ENCODE measurements around the gene SDF4.
A peak's percentile ranks its signal among the peaks of the same experiment; 100 is the strongest.

The SDF4 gene

DNA sequence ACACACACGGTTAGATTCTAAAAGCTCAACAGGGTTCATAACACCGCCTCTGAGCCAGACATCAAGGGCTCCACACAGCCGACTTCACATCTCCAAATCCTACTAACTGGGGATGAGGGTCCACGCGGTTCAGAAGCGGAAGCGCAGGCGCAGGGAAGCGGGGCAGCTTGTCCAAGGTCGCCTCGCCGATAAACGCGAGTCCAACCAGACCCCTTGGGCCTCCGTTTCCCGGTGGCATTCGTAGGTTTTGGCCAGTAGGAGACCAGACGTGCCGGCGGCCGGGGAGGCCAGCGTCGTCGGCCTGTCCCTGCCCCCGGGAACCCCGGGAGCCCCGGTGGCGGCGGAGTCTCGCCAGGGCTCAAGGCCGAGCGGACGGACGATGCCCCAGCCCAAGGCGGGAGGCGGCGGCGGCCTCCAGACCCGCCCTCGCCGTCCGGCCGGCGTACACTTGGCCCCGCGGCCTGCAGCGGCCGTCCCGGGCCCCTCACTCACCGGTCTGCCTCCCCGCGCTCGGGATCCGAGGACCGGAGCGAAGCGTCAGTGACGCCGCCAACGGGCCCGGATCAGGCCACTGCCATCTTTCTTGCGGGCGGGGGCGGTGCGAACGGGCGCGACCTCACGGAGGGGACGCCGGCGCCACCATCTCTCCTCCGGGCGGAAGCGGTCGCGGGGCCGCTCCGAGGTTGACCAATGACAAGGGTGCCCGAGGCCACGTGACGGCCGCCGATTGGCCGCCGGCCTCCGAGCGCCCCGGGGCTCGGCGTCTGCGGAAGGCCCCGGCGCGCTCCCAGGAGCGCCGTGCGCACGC lies at the start of gene SDF4:
TSS of gene SDF4 (minus strand) at position 602 of the 808 bp plus-strand sequence. CDS start 3,229 bp downstream, outside the sequence.
- peaks cover 3% of the 10 kb centered on the region; the same call in 1 of the 2 replicates for H3K4me1 ChIP-seq
- in situ Hi-C loops (cut with MboI; ENCODE audit: low sequenced_read_pairs) = no loop called here
- DNase-seq (ENCODE audit: low spot score in 2 of 2) = peak; percentile 91 to 96
- no peaks in the 10 kb centered on the region for H3K27me3 ChIP-seq (ENCODE audit: low read depth)
- H3K36me3 ChIP-seq (replicated peaks) = peaks cover 23% of the 10 kb centered on the region
- peak within 1 kb of the TSS; percentile 89 for H3K4me3 ChIP-seq
- no peaks in the 10 kb centered on the region for H3K9me3 ChIP-seq

- peaks cover 9% of the 10 kb centered on the region; the same call in 1 of the 2 replicates for H3K9me3 ChIP-seq
Measured at GRCh38 chr1:1280782-1281481, 49.1 kb upstream of the SDF4 start.

DNA sequence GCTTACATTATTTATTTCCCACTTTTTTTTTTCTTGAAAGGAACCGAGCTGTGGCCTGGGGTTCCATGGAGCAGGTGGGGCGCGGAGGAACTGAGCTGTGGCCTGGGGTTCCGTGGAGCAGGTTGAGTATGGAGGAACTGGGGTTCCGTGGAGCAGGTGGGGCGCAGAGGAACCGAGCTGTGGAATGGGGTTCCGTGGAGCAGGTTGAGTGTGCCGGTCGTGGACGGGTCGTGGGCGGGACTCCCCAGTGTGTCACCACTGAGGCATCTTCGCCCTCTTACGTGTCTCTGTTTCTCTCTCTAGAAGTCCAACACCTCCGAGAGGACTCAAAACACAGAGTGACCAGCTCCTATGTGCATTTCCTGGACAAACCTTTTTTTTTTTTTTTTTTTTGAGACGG lies 47.2 kb upstream of the SDF4 start:
- no peaks in the 10 kb centered on the region for H3K36me3 ChIP-seq (replicated peaks)

More at GRCh38 chr1:1280782-1281481, 49.1 kb upstream of the SDF4 start:
- no peak overlapping the region for H3K4me3 ChIP-seq
- in situ Hi-C loops (cut with MboI; ENCODE audit: low sequenced_read_pairs) = no loop called here
- no peaks in the 10 kb centered on the region for H3K4me1 ChIP-seq
- H3K27me3 ChIP-seq (ENCODE audit: low read depth) = no peaks in the 10 kb centered on the region
- no peak for DNase-seq (ENCODE audit: low spot score in 2 of 2)
- no peaks in the 10 kb centered on the region for H3K36me3 ChIP-seq (replicated peaks)

DNA sequence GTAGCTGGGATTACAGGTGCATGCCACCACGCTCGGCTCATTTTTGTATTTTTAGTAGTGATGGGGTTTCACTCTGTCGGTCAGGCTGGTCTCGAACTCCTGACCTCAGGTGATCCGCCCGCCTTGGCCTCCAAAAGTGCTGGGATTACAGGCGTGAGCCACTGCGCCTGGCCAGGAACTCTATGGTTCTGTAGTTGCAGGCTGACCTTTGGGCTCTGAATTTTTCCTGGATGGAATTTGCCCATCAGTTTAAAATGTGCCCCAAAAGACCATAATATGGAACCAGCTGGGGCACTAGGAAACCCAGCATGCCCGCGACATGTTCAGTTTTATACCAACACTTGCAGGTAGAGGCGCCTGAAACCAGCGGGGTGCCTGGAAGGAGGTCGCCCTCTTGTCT lies 46.8 kb upstream of the SDF4 start:
- Histone ChIP-seq H3K4me1 (peaks cover 5% of the 10 kb centered on the region; the same call in 1 of the 2 replicates), H3K9me3 (peaks cover 14% of the 10 kb centered on the region; the same call in 1 of the 2 replicates), H3K27me3 (ENCODE audit: low read depth) (no peaks in the 10 kb centered on the region), H3K36me3 (replicated peaks) (no peaks in the 10 kb centered on the region), H3K4me3 (no peak overlapping the region)
- in situ Hi-C loops (cut with MboI; ENCODE audit: low sequenced_read_pairs) = no loop called here
- no peak for DNase-seq (ENCODE audit: low spot score in 2 of 2)

More for the DNA sequence above, 47.2 kb upstream of the SDF4 start:
- H3K27me3 ChIP-seq (ENCODE audit: low read depth) = no peaks in the 10 kb centered on the region
- no peak for DNase-seq (ENCODE audit: low spot score in 2 of 2)
- peaks cover 14% of the 10 kb centered on the region; the same call in 1 of the 2 replicates for H3K9me3 ChIP-seq
- H3K4me1 ChIP-seq = peaks cover 5% of the 10 kb centered on the region; the same call in 1 of the 2 replicates
- no peak overlapping the region for H3K4me3 ChIP-seq
- in situ Hi-C loops (cut with MboI; ENCODE audit: low sequenced_read_pairs) = no loop called here

GRCh38 chr1:1275836-1276235 lies 44.0 kb upstream of the SDF4 start:
- H3K27me3 ChIP-seq (ENCODE audit: low read depth) = no peaks in the 10 kb centered on the region
- in situ Hi-C loops (cut with MboI; ENCODE audit: low sequenced_read_pairs) = no loop called here
- peaks cover 14% of the 10 kb centered on the region; the same call in 1 of the 2 replicates for H3K9me3 ChIP-seq
- peaks cover 8% of the 10 kb centered on the region for H3K36me3 ChIP-seq (replicated peaks)
- DNase-seq (ENCODE audit: low spot score in 2 of 2) = no peak
- H3K4me3 ChIP-seq = no peak overlapping the region
- H3K4me1 ChIP-seq = peaks cover 15% of the 10 kb centered on the region

DNA sequence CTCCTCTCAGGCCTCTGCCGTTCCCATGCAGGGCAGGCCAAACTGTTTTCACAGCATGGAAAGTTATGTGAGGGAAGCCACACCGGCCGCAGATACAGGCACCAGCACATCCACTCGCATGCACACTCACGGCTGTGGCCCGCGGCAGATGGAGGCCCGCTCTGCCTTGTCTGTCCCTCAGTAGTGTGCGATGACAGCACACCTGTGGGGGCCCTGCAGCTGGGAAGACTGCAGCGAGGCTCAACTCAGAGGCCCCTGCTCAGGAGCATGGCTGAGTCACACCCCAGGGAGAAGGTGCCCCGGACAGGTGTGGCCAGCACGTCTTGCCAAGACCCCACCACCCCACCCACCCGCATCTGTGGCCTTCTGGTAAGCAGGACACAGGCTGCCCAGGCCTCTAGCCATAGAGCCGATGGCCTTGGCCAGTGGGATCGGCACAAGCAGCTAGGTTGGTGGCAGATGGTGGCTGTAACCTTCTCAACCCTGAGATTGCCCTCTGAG lies 43.2 kb upstream of the SDF4 start:
- Histone ChIP-seq H3K4me3 (no peak overlapping the region; the same call in 1 of the 2 replicates), H3K27me3 (ENCODE audit: low read depth) (no peaks in the 10 kb centered on the region), H3K36me3 (replicated peaks) (peaks cover 16% of the 10 kb centered on the region), H3K9me3 (peaks cover 14% of the 10 kb centered on the region; the same call in 1 of the 2 replicates), H3K4me1 (peaks cover 17% of the 10 kb centered on the region)
- no peak for DNase-seq (ENCODE audit: low spot score in 2 of 2)
- in situ Hi-C loops (cut with MboI; ENCODE audit: low sequenced_read_pairs) = no loop called here

DNA sequence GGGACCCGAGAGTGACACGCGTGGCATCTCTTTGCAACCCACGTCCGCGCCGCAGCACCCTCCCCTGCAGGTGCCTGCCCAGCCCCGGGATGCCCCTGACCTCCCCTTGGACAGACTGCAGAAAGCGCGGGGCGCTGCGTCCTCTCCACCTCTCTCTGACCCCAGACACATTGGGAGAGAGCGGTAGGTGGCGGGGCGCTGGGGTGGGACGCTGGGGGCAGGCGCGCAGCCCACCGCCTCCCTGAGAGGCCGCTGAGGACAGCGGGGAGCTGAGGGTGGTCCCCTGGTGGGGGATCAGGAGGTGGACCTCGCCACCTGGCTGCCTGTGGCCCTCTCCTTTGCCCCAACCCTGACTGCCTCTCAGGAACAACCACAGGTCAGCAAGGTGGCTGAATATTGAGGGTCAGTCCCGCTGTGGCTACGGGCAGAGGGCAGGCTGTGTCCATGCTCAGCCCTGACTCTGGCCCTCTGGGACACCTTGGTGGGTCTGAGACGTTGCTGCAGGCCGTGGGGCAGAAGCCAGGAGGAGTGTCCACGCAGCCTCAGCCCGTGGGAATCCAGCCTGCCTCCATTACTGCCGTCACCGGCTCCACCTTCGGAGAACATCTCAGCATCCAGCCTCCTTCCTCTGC lies 42.6 kb upstream of the SDF4 start:
- H3K4me3 ChIP-seq = peak overlapping the region; percentile 81
- no peak for DNase-seq (ENCODE audit: low spot score in 2 of 2)
- no peaks in the 10 kb centered on the region for H3K27me3 ChIP-seq (ENCODE audit: low read depth)
- peaks cover 17% of the 10 kb centered on the region for H3K4me1 ChIP-seq
- H3K36me3 ChIP-seq (replicated peaks) = peaks cover 21% of the 10 kb centered on the region
- in situ Hi-C loops (cut with MboI; ENCODE audit: low sequenced_read_pairs) = no loop called here
- peaks cover 14% of the 10 kb centered on the region; the same call in 1 of the 2 replicates for H3K9me3 ChIP-seq

- H3K4me3 ChIP-seq = peak within 1 kb of the TSS; percentile 81
- H3K36me3 ChIP-seq (replicated peaks) = peaks cover 21% of the 10 kb centered on the region
- no peaks in the 10 kb centered on the region for H3K27me3 ChIP-seq (ENCODE audit: low read depth)
- H3K4me1 ChIP-seq = peaks cover 17% of the 10 kb centered on the region
- peak; percentile 78 to 97 for DNase-seq (ENCODE audit: low spot score in 2 of 2)
- in situ Hi-C loops (cut with MboI; ENCODE audit: low sequenced_read_pairs) = no loop called here
- H3K9me3 ChIP-seq = peaks cover 14% of the 10 kb centered on the region; the same call in 1 of the 2 replicates
Measured at GRCh38 chr1:1273512-1274298, 41.9 kb upstream of the SDF4 start, which contains the start of gene UBE2J2. TSS of gene UBE2J2 (minus strand) at chr1:1273854. CDS start at chr1:1267992, 5,862 bp downstream.

DNA sequence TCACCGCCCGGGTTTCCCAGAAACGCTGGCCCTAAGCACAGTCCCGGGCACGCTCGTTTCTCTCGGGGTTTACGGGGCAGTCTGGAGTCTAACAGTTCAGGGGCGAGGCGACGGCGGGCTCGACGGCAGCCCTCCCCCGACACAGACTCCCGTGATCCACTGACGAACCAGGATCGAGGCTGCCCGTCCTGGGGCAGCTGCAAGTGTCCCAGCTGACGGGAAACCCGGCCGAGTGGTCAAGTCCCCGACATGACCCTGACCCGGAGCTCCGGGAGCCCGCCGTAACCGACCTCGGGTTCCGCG lies 41.4 kb upstream of the SDF4 start:
- in situ Hi-C loops (cut with MboI; ENCODE audit: low sequenced_read_pairs) = no loop called here
- Histone ChIP-seq H3K4me3 (peak overlapping the region; percentile 81), H3K4me1 (peaks cover 17% of the 10 kb centered on the region), H3K27me3 (ENCODE audit: low read depth) (no peaks in the 10 kb centered on the region), H3K36me3 (replicated peaks) (peaks cover 21% of the 10 kb centered on the region), H3K9me3 (peaks cover 14% of the 10 kb centered on the region; the same call in 1 of the 2 replicates)
- no peak for DNase-seq (ENCODE audit: low spot score in 2 of 2)

- H3K27me3 ChIP-seq (ENCODE audit: low read depth) = no peaks in the 10 kb centered on the region
- peaks cover 17% of the 10 kb centered on the region for H3K4me1 ChIP-seq
- in situ Hi-C loops (cut with MboI; ENCODE audit: low sequenced_read_pairs) = no loop called here
- peaks cover 14% of the 10 kb centered on the region; the same call in 1 of the 2 replicates for H3K9me3 ChIP-seq
- H3K4me3 ChIP-seq = peak overlapping the region; percentile 81
- H3K36me3 ChIP-seq (replicated peaks) = peaks cover 26% of the 10 kb centered on the region
- DNase-seq (ENCODE audit: low spot score in 2 of 2) = no peak
Measured at GRCh38 chr1:1272341-1273208, 40.8 kb upstream of the SDF4 start.

GRCh38 chr1:1270813-1271212 lies 39.0 kb upstream of the SDF4 start:
- DNase-seq (ENCODE audit: low spot score in 2 of 2) = no peak
- no peaks in the 10 kb centered on the region for H3K27me3 ChIP-seq (ENCODE audit: low read depth)
- peaks cover 40% of the 10 kb centered on the region for H3K36me3 ChIP-seq (replicated peaks)
- H3K4me1 ChIP-seq = peaks cover 17% of the 10 kb centered on the region
- H3K4me3 ChIP-seq = no peak overlapping the region
- H3K9me3 ChIP-seq = peaks cover 4% of the 10 kb centered on the region; the same call in 1 of the 2 replicates
- in situ Hi-C loops (cut with MboI; ENCODE audit: low sequenced_read_pairs) = no loop called here

- no peaks in the 10 kb centered on the region for H3K27me3 ChIP-seq (ENCODE audit: low read depth)
- peaks cover 66% of the 10 kb centered on the region for H3K36me3 ChIP-seq (replicated peaks)
- no peaks in the 10 kb centered on the region for H3K9me3 ChIP-seq
- in situ Hi-C loops (cut with MboI; ENCODE audit: low sequenced_read_pairs) = no loop called here
- H3K4me1 ChIP-seq = peaks cover 12% of the 10 kb centered on the region
- no peak for DNase-seq (ENCODE audit: low spot score in 2 of 2)
- H3K4me3 ChIP-seq = no peak overlapping the region
Measured at GRCh38 chr1:1268284-1268682, 36.5 kb upstream of the SDF4 start.

Data from HAP-1 (cell line).